Breast epithelium (tissue), 3 donors: ENCODE results near the gene MITF.

Source experiments
- CTCF ChIP-seq, 3 donors: fragments of 450-650 bp; IDR thresholded peaks; one replicate each; pipeline ENCODE4 v1.5.1; 2016 to 2017; ENCODE audit warnings: antibody characterized with exemption in 3 of 3, mild to moderate bottlenecking in 3 of 3, moderate library complexity in 3 of 3
- POLR2A ChIP-seq: fragments of 450-650 bp; IDR thresholded peaks from one replicate; pipeline ENCODE4 v1.6.1; 2016; ENCODE audit warnings: antibody characterized with exemption, mild to moderate bottlenecking, moderate library complexity
- POLR2AphosphoS5 ChIP-seq, 3 donors: sonication (generic); formaldehyde crosslinking; IDR thresholded peaks; one replicate each; pipeline ENCODE4 v1.6.1; 2017; ENCODE audit warnings: antibody characterized with exemption in 3 of 3

DNA sequence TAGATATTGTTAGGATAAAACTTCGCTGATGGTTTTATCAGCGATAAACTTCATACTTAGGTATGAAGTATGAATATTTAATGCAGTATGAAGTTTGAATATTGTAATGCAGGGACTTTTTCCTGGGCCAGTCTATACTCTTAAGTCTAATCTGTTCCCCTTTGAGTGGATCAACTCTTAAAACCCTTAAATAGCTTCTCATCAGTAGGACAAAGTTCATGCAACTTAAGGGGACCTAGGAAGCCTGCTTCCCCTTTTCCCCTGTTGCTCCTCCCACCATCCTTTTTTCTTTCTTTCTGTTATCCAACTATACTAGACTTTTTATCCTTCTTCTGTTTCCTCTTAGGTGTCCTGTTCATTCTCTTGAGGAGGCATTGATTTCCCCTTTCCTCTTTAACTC lies 78.7 kb downstream of the MITF start:
- TF ChIP-seq CTCF (IDR thresholded peaks at IDR 0.05) (no peak), POLR2A (no peak), POLR2AphosphoS5 (IDR thresholded peaks at IDR 0.05) (no peak)
